Adipocyte (in vitro differentiated cells): ENCODE data around the gene ZNF587.
"Not testable (repeated sequence)": the region's sequence is repeated elsewhere in the genome, so short reads cannot be mapped to it uniquely, and the experiment has no call there.

Experiments
- DNase-seq: peaks from one replicate; pipeline ENCODE4 v3.0.0-alpha.2; 2015; ENCODE audit warnings: low read depth
- H3K27me3 ChIP-seq: replicated peaks from 2 replicates; pipeline ENCODE4 v1.7.0; 2013; ENCODE audit warnings: mild to moderate bottlenecking, low read length, moderate library complexity; ENCODE audit not compliant: control insufficient read depth, insufficient read depth
- H3K36me3 ChIP-seq: 2 replicates; pipeline ENCODE4 v1.7.0; 2013; ENCODE audit warnings: low read length, mild to moderate bottlenecking, moderate library complexity; ENCODE audit not compliant: control insufficient read depth, insufficient read depth, severe bottlenecking
- H3K4me1 ChIP-seq: 2 replicates; pipeline ENCODE4 v1.7.0; 2013; ENCODE audit warnings: mild to moderate bottlenecking, low read length, moderate library complexity; ENCODE audit not compliant: control insufficient read depth, insufficient read depth
- H3K4me3 ChIP-seq: 2 replicates; pipeline ENCODE4 v1.7.0; 2013; ENCODE audit warnings: mild to moderate bottlenecking, low read length, moderate library complexity
- H3K9ac ChIP-seq: 2 replicates; pipeline ENCODE4 v1.7.0; 2013; ENCODE audit warnings: mild to moderate bottlenecking, low read length, moderate library complexity
- H3K9me3 ChIP-seq: 2 replicates; pipeline ENCODE4 v1.7.0; 2013; ENCODE audit warnings: mild to moderate bottlenecking, low read length, moderate library complexity; ENCODE audit not compliant: control insufficient read depth

The ZNF587 gene

DNA sequence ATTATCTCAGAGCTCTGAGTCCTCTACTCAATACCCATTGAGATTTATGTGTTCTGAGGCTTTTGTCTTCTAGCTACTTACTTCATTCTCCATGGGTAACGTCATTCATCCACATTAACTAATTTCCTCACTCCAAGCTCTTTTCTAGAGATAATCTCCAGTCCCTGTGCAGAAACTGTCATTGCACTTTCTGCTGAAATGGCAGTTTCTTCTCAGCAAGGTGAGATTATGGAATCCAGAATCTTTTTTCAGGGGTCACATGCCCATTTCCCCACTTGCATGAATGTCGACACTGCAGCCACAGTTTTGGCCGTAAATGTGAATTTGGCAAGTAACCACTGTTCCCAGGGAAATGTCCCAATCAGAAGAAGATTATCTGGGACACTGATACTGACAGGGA, 12.7 kb downstream of the ZNF587 start:
- not testable (repeated sequence) for H3K4me3 ChIP-seq, H3K27me3 ChIP-seq, DNase-seq, H3K9ac ChIP-seq, H3K4me1 ChIP-seq
- peaks cover 93% of the 10 kb centered on the region for H3K36me3 ChIP-seq
- H3K9me3 ChIP-seq, result peaks cover 13% of the 10 kb centered on the region

- Histone ChIP-seq H3K4me3 (peak overlapping the region; percentile 37), H3K4me1 (no peaks in the 10 kb centered on the region), H3K9ac (no peak overlapping the region), H3K27me3 (no peaks in the 10 kb centered on the region), H3K36me3 (peaks cover 58% of the 10 kb centered on the region), H3K9me3 (peaks cover 39% of the 10 kb centered on the region)
- no peak for DNase-seq
These were observed 18.3 kb downstream of the ZNF587 start for GRCh38 chr19:57867868-57868492.

GRCh38 chr19:57869655-57870054, 20.0 kb downstream of the ZNF587 start:
- Histone ChIP-seq H3K9me3 (peaks cover 55% of the 10 kb centered on the region), H3K36me3 (peaks cover 61% of the 10 kb centered on the region)
- H3K4me1 ChIP-seq, result not testable (repeated sequence)

DNA sequence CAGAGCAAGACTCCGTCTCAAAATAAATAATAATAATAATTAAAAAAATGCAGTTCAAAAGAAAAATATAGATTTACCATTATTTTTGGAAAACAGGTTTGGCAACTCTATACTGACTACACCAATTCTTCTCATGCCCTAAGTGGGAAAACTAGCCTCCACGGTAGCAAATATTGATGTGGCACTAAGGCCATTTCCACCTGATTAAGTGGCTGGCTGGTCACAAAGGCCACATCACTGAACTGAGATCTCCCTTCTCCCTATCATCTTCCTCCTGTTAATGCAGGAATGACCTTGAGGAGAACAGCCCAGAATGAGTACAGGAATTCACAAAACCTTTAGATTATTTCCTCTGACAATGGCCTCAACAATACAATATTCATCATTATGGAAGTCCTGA, 20.6 kb downstream of the ZNF587 start:
- Histone ChIP-seq H3K9me3 (peaks cover 58% of the 10 kb centered on the region), H3K27me3 (no peaks in the 10 kb centered on the region), H3K4me1 (no peaks in the 10 kb centered on the region), H3K36me3 (peaks cover 58% of the 10 kb centered on the region), H3K9ac (no peak overlapping the region), H3K4me3 (no peak overlapping the region)
- no peak for DNase-seq

More at GRCh38 chr19:57869655-57870054, 20.0 kb downstream of the ZNF587 start:
- not testable (repeated sequence) for DNase-seq, H3K9ac ChIP-seq, H3K4me3 ChIP-seq, H3K27me3 ChIP-seq

GRCh38 chr19:57872450-57872849, 22.8 kb downstream of the ZNF587 start:
- peaks cover 77% of the 10 kb centered on the region for H3K9me3 ChIP-seq
- peaks cover 56% of the 10 kb centered on the region for H3K36me3 ChIP-seq
- no peak for DNase-seq
- no peaks in the 10 kb centered on the region for H3K27me3 ChIP-seq
- no peaks in the 10 kb centered on the region for H3K4me1 ChIP-seq
- H3K9ac ChIP-seq, result no peak overlapping the region
- H3K4me3 ChIP-seq, result peak overlapping the region; percentile 65

- Histone ChIP-seq H3K9me3 (peaks cover 74% of the 10 kb centered on the region), H3K36me3 (peaks cover 59% of the 10 kb centered on the region)
- not testable (repeated sequence) for DNase-seq
These were observed 24.5 kb downstream of the ZNF587 start for GRCh38 chr19:57873883-57874799.

GRCh38 chr19:57886046-57886445, 36.4 kb downstream of the ZNF587 start:
- no peaks in the 10 kb centered on the region for H3K4me1 ChIP-seq
- no peak overlapping the region for H3K9ac ChIP-seq
- no peak for DNase-seq
- H3K9me3 ChIP-seq, result no peaks in the 10 kb centered on the region
- H3K4me3 ChIP-seq, result no peak overlapping the region
- peaks cover 12% of the 10 kb centered on the region for H3K36me3 ChIP-seq
- H3K27me3 ChIP-seq, result no peaks in the 10 kb centered on the region

More at GRCh38 chr19:57873883-57874799, 24.5 kb downstream of the ZNF587 start:
- not testable (repeated sequence) for H3K4me1 ChIP-seq, H3K27me3 ChIP-seq, H3K9ac ChIP-seq
- H3K4me3 ChIP-seq, result peak overlapping the region; percentile 65

DNA sequence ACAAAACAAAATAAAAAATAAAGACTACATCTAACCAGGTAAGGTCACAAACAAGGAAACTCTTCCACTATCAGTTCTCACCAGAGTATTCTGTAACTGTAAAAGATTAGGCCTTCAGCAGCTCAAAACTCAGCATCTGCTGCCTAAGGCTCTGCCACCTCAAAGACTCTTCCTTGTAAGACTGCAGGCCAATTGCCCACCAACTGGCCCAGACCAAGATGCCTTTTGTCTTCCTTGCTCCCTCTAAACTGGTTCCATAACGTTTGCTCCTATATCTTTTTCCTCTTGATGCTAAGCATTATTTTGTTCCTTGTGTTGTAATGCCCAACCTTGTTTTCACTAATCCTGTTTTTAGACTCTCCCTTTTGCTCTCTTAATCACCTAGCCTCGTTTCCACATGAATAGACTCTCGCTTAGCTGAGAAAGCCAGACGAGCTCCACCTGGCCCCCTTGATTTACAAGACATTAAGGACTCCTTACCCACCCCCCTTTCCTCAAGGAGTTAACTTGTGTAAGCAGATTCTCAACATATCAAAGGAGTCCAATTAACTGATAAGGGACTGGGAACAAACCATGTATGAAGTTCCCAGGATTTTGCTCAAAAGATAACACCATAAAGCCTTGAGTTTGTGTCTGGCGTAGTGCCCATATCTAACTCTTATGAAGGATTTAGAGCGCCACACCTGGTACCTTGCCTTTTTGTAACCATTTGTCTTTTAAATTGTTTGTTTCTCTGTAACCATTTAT, 37.7 kb downstream of the ZNF587 start:
- Histone ChIP-seq H3K9me3 (no peaks in the 10 kb centered on the region), H3K4me3 (peak overlapping the region; percentile 90), H3K36me3 (peaks cover 12% of the 10 kb centered on the region), H3K4me1 (no peaks in the 10 kb centered on the region), H3K27me3 (no peaks in the 10 kb centered on the region), H3K9ac (peak overlapping the region; percentile 84)
- peak; percentile 5 for DNase-seq

- Histone ChIP-seq H3K9ac (peak overlapping the region; percentile 84), H3K4me1 (no peaks in the 10 kb centered on the region), H3K9me3 (no peaks in the 10 kb centered on the region), H3K4me3 (peak overlapping the region; percentile 90), H3K27me3 (no peaks in the 10 kb centered on the region), H3K36me3 (peaks cover 12% of the 10 kb centered on the region)
- peak; percentile 27 for DNase-seq
These were observed 38.5 kb downstream of the ZNF587 start for GRCh38 chr19:57888107-57888559.

GRCh38 chr19:57888560-57889231, 39.0 kb downstream of the ZNF587 start, which contains the start of gene ZNF814:
Gene ZNF814, minus strand, starts transcription at chr19:57889037. Its CDS starts 235 bp downstream, at chr19:57888802.
- H3K4me1 ChIP-seq, result no peaks in the 10 kb centered on the region
- peak within 1 kb of the TSS; percentile 90 for H3K4me3 ChIP-seq
- H3K9ac ChIP-seq, result peak within 1 kb of the TSS; percentile 84
- DNase-seq, result peak; percentile 87
- no peaks in the 10 kb centered on the region for H3K27me3 ChIP-seq
- H3K36me3 ChIP-seq, result peaks cover 12% of the 10 kb centered on the region
- no peaks in the 10 kb centered on the region for H3K9me3 ChIP-seq
